Measurements from ENCODE around the gene KCNIP1.

KCNIP1 gene

GRCh38 chr5:170581211-170581610 is 77.4 kb downstream of the KCNIP1 start:
- no peak for TF ChIP-seq CTCF (conservative IDR thresholded peaks at IDR 0.05; ENCODE audit: low read length)
- no peak overlapping the region for H3K4me3 ChIP-seq (ENCODE audit: low read length)
- DNase-seq (ENCODE audit: low read depth), result no peak

- H3K4me3 ChIP-seq (ENCODE audit: low read length), result no peak overlapping the region
- no peak for TF ChIP-seq CTCF (conservative IDR thresholded peaks at IDR 0.05; ENCODE audit: low read length)
- DNase-seq (ENCODE audit: low read depth), result no peak
Observed at GRCh38 chr5:170582644-170583330, 79.0 kb downstream of the KCNIP1 start.

- no peak for DNase-seq (ENCODE audit: low read depth)
- H3K4me3 ChIP-seq (ENCODE audit: low read length), result no peak overlapping the region
- no peak for TF ChIP-seq CTCF (conservative IDR thresholded peaks at IDR 0.05; ENCODE audit: low read length)
Observed at GRCh38 chr5:170584003-170584402, 80.2 kb downstream of the KCNIP1 start.

GRCh38 chr5:170584450-170585058 is 80.7 kb downstream of the KCNIP1 start:
- no peak for DNase-seq (ENCODE audit: low read depth)
- H3K4me3 ChIP-seq (ENCODE audit: low read length), result no peak overlapping the region
- no peak for TF ChIP-seq CTCF (conservative IDR thresholded peaks at IDR 0.05; ENCODE audit: low read length)

GRCh38 chr5:170585273-170585948 is 81.6 kb downstream of the KCNIP1 start:
- no peak for TF ChIP-seq CTCF (conservative IDR thresholded peaks at IDR 0.05; ENCODE audit: low read length)
- H3K4me3 ChIP-seq (ENCODE audit: low read length), result no peak overlapping the region
- DNase-seq (ENCODE audit: low read depth), result no peak

GRCh38 chr5:170587808-170588207 is 84.0 kb downstream of the KCNIP1 start:
- no peak for TF ChIP-seq CTCF (conservative IDR thresholded peaks at IDR 0.05; ENCODE audit: low read length)

GRCh38 chr5:170589643-170590042 is 85.8 kb downstream of the KCNIP1 start:
- no peak for TF ChIP-seq CTCF (conservative IDR thresholded peaks at IDR 0.05; ENCODE audit: low read length)
- DNase-seq (ENCODE audit: low read depth), result no peak
- no peak overlapping the region for H3K4me3 ChIP-seq (ENCODE audit: low read length)

More at GRCh38 chr5:170587808-170588207, 84.0 kb downstream of the KCNIP1 start:
- no peak overlapping the region for H3K4me3 ChIP-seq (ENCODE audit: low read length)
- no peak for DNase-seq (ENCODE audit: low read depth)
